Measurements from ENCODE around the gene PCSK2. TPM values are rescaled to one million over a fixed set of nuclear protein-coding genes. Genes with fewer than 3 reads are reported as not detected.
A peak's percentile ranks its signal among the peaks of the same experiment; 100 is the strongest.

The PCSK2 gene
- total and polyA plus RNA-seq, 2 experiments from 2014 or later: 1.3 to 3.8 TPM

GRCh38 chr20:17525132-17525531 is 298.3 kb downstream of the PCSK2 start:
- Histone ChIP-seq H3K4me2 (no peak overlapping the region), H4K20me1 (ENCODE audit: insufficient read depth, poor library complexity, severe bottlenecking) (no peaks in the 10 kb centered on the region), H3K9me2 (replicated peaks; ENCODE audit: insufficient read depth) (no peaks in the 10 kb centered on the region), H3K79me2 (no peaks in the 10 kb centered on the region), H3K4me3 (no peak overlapping the region), H2AFZ (no peak overlapping the region), H3K9me3 (ENCODE audit: low read depth) (no peaks in the 10 kb centered on the region), H3K27me3 (no peaks in the 10 kb centered on the region), H3K36me3 (replicated peaks; ENCODE audit: insufficient read depth, low read depth) (no peaks in the 10 kb centered on the region), H3K27ac (no peak overlapping the region), H3K4me1 (ENCODE audit: insufficient read depth) (no peaks in the 10 kb centered on the region)
- TF ChIP-seq CTCF (IDR thresholded peaks at IDR 0.05; ENCODE audit: poor library complexity): no peak
- TF ChIP-seq EZH2phosphoT487 (IDR thresholded peaks at IDR 0.05; ENCODE audit: low read depth, severe bottlenecking, unreplicated experiment): no peak
- no peak for TF ChIP-seq EZH2 (IDR thresholded peaks at IDR 0.05; ENCODE audit: borderline replicate concordance)
- DNase-seq (ENCODE audit: low spot score): no peak
- 93% methylated on average over 5 of the region's 5 CpGs for WGBS (ENCODE audit: low lambda C conversion rate, missing lambda C conversion rate)

GRCh38 chr20:17525650-17526049 is 298.8 kb downstream of the PCSK2 start:
- H3K9me3 ChIP-seq (ENCODE audit: low read depth): no peaks in the 10 kb centered on the region
- TF ChIP-seq EZH2phosphoT487 (IDR thresholded peaks at IDR 0.05; ENCODE audit: low read depth, severe bottlenecking, unreplicated experiment) (no peak), EZH2 (IDR thresholded peaks at IDR 0.05; ENCODE audit: borderline replicate concordance) (no peak), CTCF (IDR thresholded peaks at IDR 0.05; ENCODE audit: poor library complexity) (no peak)
- H4K20me1 ChIP-seq (ENCODE audit: insufficient read depth, poor library complexity, severe bottlenecking): no peaks in the 10 kb centered on the region
- no peaks in the 10 kb centered on the region for H3K27me3 ChIP-seq
- H2AFZ ChIP-seq: no peak overlapping the region
- H3K4me1 ChIP-seq (ENCODE audit: insufficient read depth): peaks cover 3% of the 10 kb centered on the region
- H3K27ac ChIP-seq: no peak overlapping the region
- H3K4me2 ChIP-seq: no peak overlapping the region
- no peak overlapping the region for H3K4me3 ChIP-seq
- DNase-seq (ENCODE audit: low spot score): peak; percentile 44
- H3K79me2 ChIP-seq: no peaks in the 10 kb centered on the region
- H3K36me3 ChIP-seq (replicated peaks; ENCODE audit: insufficient read depth, low read depth): no peaks in the 10 kb centered on the region
- H3K9me2 ChIP-seq (replicated peaks; ENCODE audit: insufficient read depth): no peaks in the 10 kb centered on the region

DNA sequence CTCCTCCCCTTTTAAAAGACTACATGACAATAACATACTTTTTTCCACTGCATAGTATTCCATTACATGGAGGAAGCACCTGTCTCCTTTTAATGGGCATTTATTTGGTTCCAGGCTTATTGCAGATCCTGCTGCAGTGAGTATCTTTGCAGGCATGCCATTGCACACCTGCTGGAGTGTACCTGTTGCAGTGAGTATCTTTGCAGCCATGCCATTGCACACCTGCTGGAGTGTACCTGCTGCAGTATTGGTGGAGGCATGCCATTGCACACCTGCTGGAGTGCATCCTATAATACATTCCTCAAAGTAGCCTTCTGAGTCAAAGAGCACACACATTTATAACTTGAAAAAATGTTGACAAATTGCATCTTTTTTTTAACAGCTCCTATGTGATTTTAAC is 302.7 kb downstream of the PCSK2 start:
- no peak for DNase-seq (ENCODE audit: low spot score)

More for the DNA sequence above, 302.7 kb downstream of the PCSK2 start:
- H3K36me3 ChIP-seq (replicated peaks; ENCODE audit: insufficient read depth, low read depth): no peaks in the 10 kb centered on the region
- no peak overlapping the region for H2AFZ ChIP-seq
- no peaks in the 10 kb centered on the region for H3K9me2 ChIP-seq (replicated peaks; ENCODE audit: insufficient read depth)
- H3K9me3 ChIP-seq (ENCODE audit: low read depth): no peaks in the 10 kb centered on the region
- no peaks in the 10 kb centered on the region for H3K27me3 ChIP-seq
- no peaks in the 10 kb centered on the region for H3K79me2 ChIP-seq
- peaks cover 12% of the 10 kb centered on the region for H3K4me1 ChIP-seq (ENCODE audit: insufficient read depth)
- no peak overlapping the region for H3K27ac ChIP-seq
- H3K4me3 ChIP-seq: no peak overlapping the region
- no peak overlapping the region for H3K4me2 ChIP-seq
- TF ChIP-seq EZH2 (IDR thresholded peaks at IDR 0.05; ENCODE audit: borderline replicate concordance) (no peak), CTCF (IDR thresholded peaks at IDR 0.05; ENCODE audit: poor library complexity) (no peak), EZH2phosphoT487 (IDR thresholded peaks at IDR 0.05; ENCODE audit: low read depth, severe bottlenecking, unreplicated experiment) (no peak)
- no peaks in the 10 kb centered on the region for H4K20me1 ChIP-seq (ENCODE audit: insufficient read depth, poor library complexity, severe bottlenecking)
